Astrocyte (in vitro differentiated cells and primary cell): ENCODE measurements around the gene LSP1. TPM values are rescaled to one million over a fixed set of nuclear protein-coding genes. Genes with fewer than 3 reads are reported as not detected.

Experiments
- DNase-seq: peaks from one replicate; pipeline ENCODE4 v3.0.0-alpha.2; 2010; ENCODE audit warnings: low read depth
- FAIRE-seq: peaks from 2 replicates; lab custom pipeline; 2011; peaks lifted over from hg19 to GRCh38; lab: Jason Lieb, UNC
- H2AFZ ChIP-seq: 2 replicates; pipeline ENCODE4 v1.6.0; 2012; ENCODE audit warnings: low read depth, low read length, inconsistent platforms
- H3K27ac ChIP-seq: 2 replicates; pipeline ENCODE4 v1.5.1; 2011; ENCODE audit warnings: low read depth, low read length, inconsistent platforms
- H3K27me3 ChIP-seq: 2 replicates; pipeline ENCODE4 v1.6.0; 2011; ENCODE audit warnings: low read length, inconsistent platforms; ENCODE audit not compliant: insufficient read depth
- H3K36me3 ChIP-seq: 2 replicates; pipeline ENCODE4 v1.5.1; 2011; ENCODE audit warnings: low read length, inconsistent platforms; ENCODE audit not compliant: insufficient read depth
- H3K4me1 ChIP-seq: 2 replicates; pipeline ENCODE4 v1.5.1; 2011; ENCODE audit warnings: low read length, inconsistent platforms; ENCODE audit not compliant: insufficient read depth
- H3K4me2 ChIP-seq: 2 replicates; pipeline ENCODE4 v1.6.0; 2012; ENCODE audit warnings: low read length, inconsistent platforms
- H3K4me3 ChIP-seq: 2 replicates; pipeline ENCODE4 v1.5.1; 2011; ENCODE audit warnings: low read depth, mild to moderate bottlenecking, low read length, inconsistent platforms; ENCODE audit not compliant: insufficient read depth
- H3K79me2 ChIP-seq: 2 replicates; pipeline ENCODE4 v1.6.0; 2012; ENCODE audit warnings: mild to moderate bottlenecking, low read length, inconsistent platforms; ENCODE audit not compliant: insufficient read depth
- H3K9ac ChIP-seq: 2 replicates; pipeline ENCODE4 v1.6.0; 2012; ENCODE audit warnings: mild to moderate bottlenecking, low read length, inconsistent platforms
- H3K9me3 ChIP-seq: 2 replicates; pipeline ENCODE4 v1.5.1; 2012; ENCODE audit warnings: low read depth, mild to moderate bottlenecking, low read length, inconsistent platforms; ENCODE audit not compliant: insufficient read depth
- H4K20me1 ChIP-seq: 2 replicates; pipeline ENCODE4 v1.6.0; 2012; ENCODE audit warnings: low read length, inconsistent platforms; ENCODE audit not compliant: insufficient read depth
- H3K27ac Mint-ChIP-seq: one replicate; pipeline ENCODE4 v1.8.0; 2021; ENCODE audit warnings: mild to moderate bottlenecking, mixed read lengths; ENCODE audit not compliant: unreplicated experiment
- H3K27me3 Mint-ChIP-seq: one replicate; pipeline ENCODE4 v1.8.0; 2021; ENCODE audit warnings: low read depth, mixed read lengths; ENCODE audit not compliant: unreplicated experiment
- H3K36me3 Mint-ChIP-seq: one replicate; pipeline ENCODE4 v1.8.0; 2021; ENCODE audit warnings: low read depth, mixed read lengths; ENCODE audit not compliant: unreplicated experiment
- H3K4me1 Mint-ChIP-seq: one replicate; pipeline ENCODE4 v1.8.0; 2021; ENCODE audit warnings: low read depth, mixed read lengths; ENCODE audit not compliant: unreplicated experiment
- H3K4me3 Mint-ChIP-seq: one replicate; pipeline ENCODE4 v1.8.0; 2021; ENCODE audit warnings: mild to moderate bottlenecking, moderate library complexity, mixed read lengths; ENCODE audit not compliant: unreplicated experiment
- H3K9me3 Mint-ChIP-seq: one replicate; pipeline ENCODE4 v1.8.0; 2021; ENCODE audit warnings: mild to moderate bottlenecking, mixed read lengths; ENCODE audit not compliant: unreplicated experiment
- EZH2 ChIP-seq: IDR thresholded peaks from 2 replicates; pipeline ENCODE4 v1.6.1; 2012; ENCODE audit warnings: mild to moderate bottlenecking, low read length, inconsistent platforms; ENCODE audit not compliant: insufficient read depth
- total RNA-seq: library from RNA; stranded (reverse); gene quantifications from 2 replicates; pipeline ENCODE4 v1.2.1, GENCODE V29; 2021
- TF ChIP-seq, protein P1 (sequence below): IDR thresholded peaks from 2 replicates; pipeline ENCODE4 v1.5.1; 2011; ENCODE audit warnings: low read depth, mild to moderate bottlenecking, inconsistent platforms, low read length, moderate library complexity; ENCODE audit not compliant: insufficient read depth

The LSP1 gene
- total RNA-seq, 1 donor from 2014 or later, result 1.3 TPM

- TF ChIP-seq, protein P1, sequence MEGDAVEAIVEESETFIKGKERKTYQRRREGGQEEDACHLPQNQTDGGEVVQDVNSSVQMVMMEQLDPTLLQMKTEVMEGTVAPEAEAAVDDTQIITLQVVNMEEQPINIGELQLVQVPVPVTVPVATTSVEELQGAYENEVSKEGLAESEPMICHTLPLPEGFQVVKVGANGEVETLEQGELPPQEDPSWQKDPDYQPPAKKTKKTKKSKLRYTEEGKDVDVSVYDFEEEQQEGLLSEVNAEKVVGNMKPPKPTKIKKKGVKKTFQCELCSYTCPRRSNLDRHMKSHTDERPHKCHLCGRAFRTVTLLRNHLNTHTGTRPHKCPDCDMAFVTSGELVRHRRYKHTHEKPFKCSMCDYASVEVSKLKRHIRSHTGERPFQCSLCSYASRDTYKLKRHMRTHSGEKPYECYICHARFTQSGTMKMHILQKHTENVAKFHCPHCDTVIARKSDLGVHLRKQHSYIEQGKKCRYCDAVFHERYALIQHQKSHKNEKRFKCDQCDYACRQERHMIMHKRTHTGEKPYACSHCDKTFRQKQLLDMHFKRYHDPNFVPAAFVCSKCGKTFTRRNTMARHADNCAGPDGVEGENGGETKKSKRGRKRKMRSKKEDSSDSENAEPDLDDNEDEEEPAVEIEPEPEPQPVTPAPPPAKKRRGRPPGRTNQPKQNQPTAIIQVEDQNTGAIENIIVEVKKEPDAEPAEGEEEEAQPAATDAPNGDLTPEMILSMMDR, result no peak
- TF ChIP-seq EZH2, result no peak
- Mint-ChIP-seq H3K27me3 (peaks cover 27% of the 10 kb centered on the region), H3K27ac (no peak overlapping the region), H3K4me3 (no peak overlapping the region), H3K36me3 (no peaks in the 10 kb centered on the region), H3K4me1 (no peaks in the 10 kb centered on the region), H3K9me3 (no peaks in the 10 kb centered on the region)
- Histone ChIP-seq H3K9ac (no peak overlapping the region), H2AFZ (no peak overlapping the region), H3K4me1 (peaks cover 3% of the 10 kb centered on the region), H3K27ac (no peak overlapping the region), H3K79me2 (no peaks in the 10 kb centered on the region), H3K4me2 (no peak overlapping the region), H3K27me3 (peaks cover 6% of the 10 kb centered on the region), H4K20me1 (no peaks in the 10 kb centered on the region), H3K9me3 (no peaks in the 10 kb centered on the region), H3K4me3 (no peak overlapping the region), H3K36me3 (no peaks in the 10 kb centered on the region)
- no peak for FAIRE-seq
- no peak for DNase-seq
Measured at GRCh38 chr11:1845095-1845429, 7.8 kb upstream of the LSP1 start.

GRCh38 chr11:1845561-1846452 lies 7.1 kb upstream of the LSP1 start:
- Histone ChIP-seq H3K27me3 (peaks cover 6% of the 10 kb centered on the region), H3K4me1 (peaks cover 3% of the 10 kb centered on the region), H3K79me2 (no peaks in the 10 kb centered on the region), H3K27ac (no peak overlapping the region), H3K36me3 (no peaks in the 10 kb centered on the region), H3K9me3 (no peaks in the 10 kb centered on the region), H3K4me2 (no peak overlapping the region), H2AFZ (no peak overlapping the region), H4K20me1 (no peaks in the 10 kb centered on the region), H3K4me3 (no peak overlapping the region), H3K9ac (no peak overlapping the region)
- no peak for TF ChIP-seq EZH2
- TF ChIP-seq, protein P1, result no peak
- Mint-ChIP-seq H3K4me3 (no peak overlapping the region), H3K27ac (no peak overlapping the region), H3K4me1 (no peaks in the 10 kb centered on the region), H3K36me3 (no peaks in the 10 kb centered on the region), H3K9me3 (no peaks in the 10 kb centered on the region), H3K27me3 (peaks cover 27% of the 10 kb centered on the region)
- FAIRE-seq, result no peak
- DNase-seq, result no peak

DNA sequence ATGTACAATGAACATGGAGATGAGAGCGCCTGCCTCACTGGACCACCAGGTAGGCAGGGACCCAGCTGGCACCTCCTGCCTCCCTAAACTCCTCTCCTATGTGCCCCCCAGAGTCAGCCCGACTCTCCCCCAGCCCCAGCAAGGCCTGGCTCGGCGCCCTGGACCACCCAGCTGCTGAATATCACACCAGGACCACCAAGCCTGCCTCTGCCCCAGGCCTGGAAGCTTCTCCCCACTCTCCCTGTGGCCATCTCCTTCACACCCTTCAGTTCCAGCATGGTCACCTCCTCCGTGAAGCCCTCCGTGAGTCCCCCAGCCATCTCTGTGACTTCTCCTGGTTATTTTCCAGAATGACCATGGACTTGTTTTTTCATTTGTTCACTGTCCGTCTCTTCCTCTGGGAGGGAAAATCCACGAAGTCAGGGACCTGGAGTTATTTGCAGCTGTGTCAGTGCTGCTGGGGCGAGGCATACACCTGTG lies 6.4 kb upstream of the LSP1 start:
- Histone ChIP-seq H3K36me3 (no peaks in the 10 kb centered on the region), H3K9ac (no peak overlapping the region), H3K4me1 (peaks cover 3% of the 10 kb centered on the region), H3K79me2 (no peaks in the 10 kb centered on the region), H2AFZ (no peak overlapping the region), H3K4me3 (no peak overlapping the region), H3K27ac (no peak overlapping the region), H3K4me2 (no peak overlapping the region), H3K27me3 (peaks cover 6% of the 10 kb centered on the region), H4K20me1 (no peaks in the 10 kb centered on the region), H3K9me3 (no peaks in the 10 kb centered on the region)
- TF ChIP-seq EZH2, result no peak
- TF ChIP-seq, protein P1, result no peak
- no peaks in the 10 kb centered on the region for H3K4me1 Mint-ChIP-seq
- DNase-seq (no peak), FAIRE-seq (no peak)
- no peak overlapping the region for H3K27ac Mint-ChIP-seq
- H3K4me3 Mint-ChIP-seq, result no peak overlapping the region
- H3K27me3 Mint-ChIP-seq, result peaks cover 27% of the 10 kb centered on the region
- no peaks in the 10 kb centered on the region for H3K36me3 Mint-ChIP-seq
- no peaks in the 10 kb centered on the region for H3K9me3 Mint-ChIP-seq
